Measurements from ENCODE around the gene MLEC.

MLEC gene

GRCh38 chr12:120736404-120737331, 49.7 kb downstream of the MLEC start:
- no peak overlapping the region for H3K27ac ChIP-seq
- no peak for TF ChIP-seq CTCF (conservative IDR thresholded peaks at IDR 0.05)

GRCh38 chr12:120737557-120738251, 50.8 kb downstream of the MLEC start:
- no peak for TF ChIP-seq CTCF (conservative IDR thresholded peaks at IDR 0.05)
- no peak overlapping the region for H3K27ac ChIP-seq

GRCh38 chr12:120738252-120739030, 51.5 kb downstream of the MLEC start:
- H3K27ac ChIP-seq: no peak overlapping the region
- no peak for TF ChIP-seq CTCF (conservative IDR thresholded peaks at IDR 0.05)

- H3K27ac ChIP-seq: no peak overlapping the region
- no peak for TF ChIP-seq CTCF (conservative IDR thresholded peaks at IDR 0.05)
Measured at GRCh38 chr12:120739031-120739762, 52.2 kb downstream of the MLEC start.

GRCh38 chr12:120739821-120740613, 53.1 kb downstream of the MLEC start:
- TF ChIP-seq CTCF (conservative IDR thresholded peaks at IDR 0.05): no peak
- H3K27ac ChIP-seq: no peak overlapping the region

- H3K27ac ChIP-seq: no peak overlapping the region
- TF ChIP-seq CTCF (conservative IDR thresholded peaks at IDR 0.05): no peak
Measured at GRCh38 chr12:120740871-120741270, 53.9 kb downstream of the MLEC start.
